ENCODE measurements around the gene MESD.
"Not testable (repeated sequence)": the region's sequence is repeated elsewhere in the genome, so short reads cannot be mapped to it uniquely, and the experiment has no call there.

MESD gene

GRCh38 chr15:80957556-80957955 lies 32.1 kb downstream of the MESD start:
- no peak for DNase-seq

GRCh38 chr15:80955571-80956452 lies 33.8 kb downstream of the MESD start:
- not testable (repeated sequence) for DNase-seq

GRCh38 chr15:80953953-80954778 lies 35.5 kb downstream of the MESD start:
- DNase-seq, result no peak

- no peak for DNase-seq
Measured at GRCh38 chr15:80953001-80953952, 36.3 kb downstream of the MESD start.

GRCh38 chr15:80951941-80952340 lies 37.7 kb downstream of the MESD start:
- DNase-seq, result no peak

- no peak for DNase-seq
Measured at GRCh38 chr15:80950291-80951078, 39.1 kb downstream of the MESD start.

GRCh38 chr15:80949756-80950155 lies 39.9 kb downstream of the MESD start:
- DNase-seq, result no peak

- no peak for DNase-seq
Measured at GRCh38 chr15:80948651-80949292, 40.8 kb downstream of the MESD start.

- DNase-seq, result no peak
Measured at GRCh38 chr15:80946576-80946975, 43.0 kb downstream of the MESD start.

- DNase-seq, result no peak
Measured at GRCh38 chr15:80945605-80946004, 44.0 kb downstream of the MESD start.

- DNase-seq, result no peak
Measured at GRCh38 chr15:80944818-80945217, 44.8 kb downstream of the MESD start.

- no peak for DNase-seq
Measured at GRCh38 chr15:80942746-80943565, 46.7 kb downstream of the MESD start.

GRCh38 chr15:80942266-80942665 lies 47.4 kb downstream of the MESD start:
- no peak for DNase-seq

- no peak for DNase-seq
Measured at GRCh38 chr15:80940851-80941250, 48.8 kb downstream of the MESD start.

- no peak for DNase-seq
Measured at GRCh38 chr15:80940331-80940730, 49.3 kb downstream of the MESD start.

- DNase-seq, result no peak
Measured at GRCh38 chr15:80939216-80939615, 50.4 kb downstream of the MESD start.

- no peak for DNase-seq
Measured at GRCh38 chr15:80937718-80938117, 51.9 kb downstream of the MESD start.

- no peak for DNase-seq
Measured at GRCh38 chr15:80936288-80937078, 53.1 kb downstream of the MESD start.

GRCh38 chr15:80934761-80935221 lies 54.8 kb downstream of the MESD start:
- DNase-seq, result no peak
